Coronary artery (tissue), 2 donors: ENCODE results near the gene TUT4.

Experiments used
- DNase-seq: peaks from one replicate; pipeline ENCODE4 v3.0.0-alpha.2; 2017; ENCODE audit warnings: low spot score
- H3K27ac ChIP-seq, 2 donors: fragments of 200-600 bp; sonication (generic); one replicate each; pipeline ENCODE4 v1.5.1; 2016 to 2019
- H3K4me3 ChIP-seq: fragments of 200-600 bp; sonication (generic); 2 replicates; pipeline ENCODE4 v1.5.1; 2016; ENCODE audit warnings: mild to moderate bottlenecking, moderate library complexity
- CTCF ChIP-seq: fragments of 200-600 bp; sonication (generic); IDR thresholded peaks from one replicate; pipeline ENCODE4 v1.5.1; 2019; ENCODE audit warnings: antibody characterized with exemption

The TUT4 gene

GRCh38 chr1:52427152-52427551, 125.7 kb downstream of the TUT4 start:
- no peak for TF ChIP-seq CTCF
- DNase-seq, result no peak
- H3K27ac ChIP-seq, result no peak overlapping the region
- H3K4me3 ChIP-seq, result no peak overlapping the region

- DNase-seq, result no peak
- Histone ChIP-seq H3K4me3 (no peak overlapping the region), H3K27ac (no peak overlapping the region)
- no peak for TF ChIP-seq CTCF
These were observed 126.5 kb downstream of the TUT4 start for GRCh38 chr1:52426371-52426770.

- no peak overlapping the region for H3K4me3 ChIP-seq
- no peak overlapping the region for H3K27ac ChIP-seq
- no peak for TF ChIP-seq CTCF
- no peak for DNase-seq
These were observed 128.1 kb downstream of the TUT4 start for GRCh38 chr1:52424813-52425212.

GRCh38 chr1:52424231-52424636, 128.7 kb downstream of the TUT4 start:
- no peak for TF ChIP-seq CTCF
- no peak overlapping the region for H3K4me3 ChIP-seq
- H3K27ac ChIP-seq, result no peak overlapping the region
- no peak for DNase-seq

- TF ChIP-seq CTCF, result no peak
- DNase-seq, result no peak
- no peak overlapping the region for H3K27ac ChIP-seq
- no peak overlapping the region for H3K4me3 ChIP-seq
These were observed 129.1 kb downstream of the TUT4 start for GRCh38 chr1:52423771-52424170.

GRCh38 chr1:52423055-52423454, 129.8 kb downstream of the TUT4 start:
- TF ChIP-seq CTCF, result no peak
- no peak for DNase-seq
- H3K4me3 ChIP-seq, result no peak overlapping the region
- no peak overlapping the region for H3K27ac ChIP-seq

- no peak overlapping the region for H3K27ac ChIP-seq
- no peak overlapping the region for H3K4me3 ChIP-seq
- TF ChIP-seq CTCF, result no peak
- no peak for DNase-seq
These were observed 132.2 kb downstream of the TUT4 start for GRCh38 chr1:52420713-52421112.
